NCI-H187 (cell line): ENCODE data around the gene IGFBP2.

Experiments used
- DNase-seq, 2 experiments: peaks; one replicate each; lab custom pipeline; 2025; lab: John Stamatoyannopoulos, UW

The IGFBP2 gene

DNA sequence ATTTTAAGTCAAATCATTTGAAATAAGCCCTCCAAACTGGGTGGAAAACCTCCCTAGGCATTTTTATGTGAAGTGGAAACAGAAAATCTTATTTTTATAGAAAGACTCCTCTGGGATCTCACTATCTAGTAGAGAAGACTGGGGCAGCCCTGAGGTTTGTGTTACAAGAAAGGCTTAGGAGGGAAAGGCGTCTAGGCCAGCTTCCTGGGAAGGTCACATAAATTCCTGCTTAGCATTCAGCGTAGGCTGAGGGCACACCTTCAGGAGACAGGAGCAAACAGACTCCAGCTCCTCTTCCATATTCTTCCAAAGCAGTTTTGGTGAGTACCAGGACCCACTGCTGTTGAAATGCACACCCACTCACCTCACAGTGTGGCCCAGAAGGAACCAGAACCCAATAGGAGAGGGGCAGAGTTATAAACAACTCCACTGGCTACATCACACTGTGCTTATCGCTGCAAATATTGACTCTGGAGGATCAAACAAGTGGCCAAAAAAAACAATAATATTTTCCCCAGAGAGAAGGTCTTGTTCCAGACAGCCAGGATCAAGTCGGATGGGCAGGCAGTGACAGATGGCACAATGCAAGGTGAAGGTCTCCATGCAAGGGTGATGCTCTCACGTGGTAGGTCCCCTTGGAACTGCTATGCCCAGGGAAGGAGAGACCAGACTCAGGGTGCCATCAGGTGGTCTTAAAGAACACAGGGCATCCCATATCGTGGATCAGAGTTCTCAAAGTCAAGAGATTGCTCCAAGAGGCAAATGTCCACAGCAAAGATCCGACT, 17.7 kb upstream of the IGFBP2 start:
- DNase-seq: no peak

DNA sequence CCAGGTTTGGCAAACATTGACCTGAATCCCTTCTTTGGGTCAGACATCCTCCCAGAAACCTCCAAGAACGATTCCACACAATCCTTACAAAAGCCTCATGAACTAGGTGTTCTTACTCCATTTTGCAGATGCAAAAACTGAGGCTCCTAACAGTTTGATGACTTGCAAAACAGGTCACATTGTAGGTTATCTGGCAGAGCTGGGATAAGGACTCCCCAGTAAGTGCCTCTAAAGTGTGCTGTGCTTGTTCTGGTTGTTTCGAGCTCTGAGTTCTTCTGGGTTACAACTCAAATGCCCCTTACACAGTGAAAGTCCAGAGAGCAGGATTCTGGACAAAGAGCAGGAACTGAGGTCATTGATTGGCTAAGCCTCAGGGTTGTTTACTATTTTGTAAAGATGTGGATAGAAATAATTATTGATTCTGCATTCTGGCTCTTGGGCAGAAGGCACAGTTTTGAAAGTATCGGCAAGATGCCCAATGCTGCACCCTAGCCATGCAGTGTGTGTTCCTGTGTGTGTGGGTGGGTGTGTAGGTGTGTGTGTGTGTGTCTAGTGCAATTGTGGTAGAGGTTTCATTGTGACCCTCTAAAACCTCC, 17.0 kb upstream of the IGFBP2 start:
- DNase-seq: no peak

DNA sequence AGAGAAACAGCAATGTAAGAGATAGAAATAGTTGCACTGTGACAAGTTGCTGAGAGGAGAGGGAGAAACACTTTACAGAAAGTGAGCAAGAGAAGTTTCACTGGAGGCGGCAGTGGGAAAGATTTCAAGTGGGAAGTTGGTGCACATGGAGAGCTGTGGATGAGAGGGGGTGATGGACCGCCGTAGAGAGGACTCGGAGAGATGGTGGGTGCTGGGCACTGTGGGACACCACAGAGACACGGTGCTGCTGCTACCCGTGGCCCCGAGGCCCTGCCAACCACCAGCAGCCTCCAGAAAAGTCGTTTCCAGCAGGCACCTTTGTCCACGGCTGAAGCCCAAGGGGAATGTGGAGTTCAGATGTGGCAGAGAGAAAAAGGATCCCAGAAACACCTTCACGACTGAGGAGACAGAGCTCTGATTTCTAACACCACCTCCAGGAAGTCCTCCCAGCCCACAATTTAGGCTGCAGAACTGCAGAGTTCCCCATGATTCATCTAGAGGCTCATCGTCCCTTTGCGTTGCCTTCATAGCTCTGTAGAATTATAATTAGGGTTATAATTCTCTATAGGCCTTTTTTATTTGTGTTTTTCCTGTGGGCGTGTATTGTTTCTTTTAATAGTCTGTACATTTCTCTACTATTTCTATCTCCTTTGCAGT, 15.9 kb upstream of the IGFBP2 start:
- no peak for DNase-seq

DNA sequence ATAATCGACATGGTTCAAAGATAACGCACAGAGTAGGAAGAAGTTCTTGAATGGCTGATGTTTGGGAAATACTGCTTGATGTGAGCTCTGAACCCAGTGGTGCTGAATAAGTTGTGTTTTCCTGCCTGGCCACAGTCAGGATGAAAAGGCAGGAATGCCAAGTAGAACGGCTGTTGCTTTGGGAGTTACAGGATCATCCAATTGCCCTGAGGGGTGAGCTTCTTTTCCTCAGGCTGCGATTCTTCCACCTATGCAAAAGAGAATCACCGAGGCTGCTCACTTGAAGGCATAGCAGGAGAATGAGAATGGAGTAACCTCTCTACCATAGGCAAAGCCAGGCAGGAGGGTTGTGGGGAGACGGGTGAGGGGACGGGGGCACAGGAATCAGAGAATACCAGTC, 14.4 kb upstream of the IGFBP2 start:
- DNase-seq: no peak

DNA sequence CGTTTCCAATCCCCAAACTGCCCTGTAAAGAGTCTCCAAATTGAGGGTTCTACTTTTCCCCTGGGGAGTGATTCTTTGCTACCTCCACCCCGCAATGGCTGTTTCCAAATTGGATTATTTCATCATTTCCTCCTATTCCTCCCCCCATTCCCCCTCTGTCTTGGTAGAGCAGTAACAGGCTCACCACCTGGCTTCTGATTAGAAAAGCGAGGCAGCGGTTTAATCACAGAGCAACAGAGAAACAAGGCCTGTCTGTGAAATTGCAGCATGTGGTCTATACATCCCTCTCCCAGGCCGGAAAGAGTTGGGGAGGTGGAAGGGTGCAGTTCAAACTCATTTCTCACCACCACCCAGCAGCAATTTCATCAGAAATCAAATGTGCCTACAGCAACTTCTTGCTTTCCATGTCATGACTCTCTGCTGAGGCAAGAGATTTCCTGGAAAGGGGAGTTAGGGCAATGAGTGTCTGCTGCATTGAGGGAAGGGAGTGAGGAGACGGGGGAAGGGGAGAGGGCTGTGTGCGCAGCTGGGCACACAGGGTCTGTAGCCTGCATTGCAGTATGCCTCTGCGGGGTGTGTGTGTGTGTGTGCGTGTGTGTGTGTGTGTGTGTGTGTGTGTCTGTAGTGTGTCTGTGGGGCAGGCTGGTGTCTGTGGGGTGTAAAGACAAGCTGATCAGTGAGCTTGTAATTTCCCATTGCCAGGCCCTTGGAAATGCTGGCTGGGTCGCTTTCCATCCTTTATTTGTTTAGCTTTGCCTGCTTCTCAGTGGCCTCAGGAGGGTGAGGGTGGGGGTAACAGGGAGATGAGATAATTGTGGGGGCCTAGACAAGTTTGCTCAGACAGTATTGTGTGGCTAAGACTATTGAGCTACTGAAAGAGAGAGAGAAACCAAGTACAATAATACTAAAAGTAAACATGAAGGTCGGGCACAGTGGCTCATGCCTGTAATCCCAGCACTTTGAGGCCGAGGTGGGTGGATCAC, 13.5 kb upstream of the IGFBP2 start:
- DNase-seq: no peak

DNA sequence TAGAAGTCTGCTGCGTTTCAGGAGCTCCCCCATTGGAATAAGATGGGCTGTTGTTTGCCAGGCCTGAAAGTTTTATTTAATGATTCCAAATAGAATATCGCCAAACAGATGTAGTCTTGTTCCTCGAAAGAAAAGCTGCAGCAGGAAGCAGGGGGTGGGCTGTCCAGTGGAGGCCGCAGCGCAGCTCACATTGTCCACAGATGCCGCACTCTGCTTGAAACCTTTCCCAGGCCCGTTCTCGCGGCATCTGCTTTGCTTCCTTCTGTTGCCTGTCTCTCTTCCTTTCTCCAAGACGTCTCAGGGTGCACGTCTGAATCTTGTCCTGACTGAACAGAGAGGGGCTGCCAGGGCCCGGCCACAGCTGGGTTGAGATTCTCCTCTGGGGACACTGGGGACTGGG, 12.4 kb upstream of the IGFBP2 start:
- no peak for DNase-seq

DNA sequence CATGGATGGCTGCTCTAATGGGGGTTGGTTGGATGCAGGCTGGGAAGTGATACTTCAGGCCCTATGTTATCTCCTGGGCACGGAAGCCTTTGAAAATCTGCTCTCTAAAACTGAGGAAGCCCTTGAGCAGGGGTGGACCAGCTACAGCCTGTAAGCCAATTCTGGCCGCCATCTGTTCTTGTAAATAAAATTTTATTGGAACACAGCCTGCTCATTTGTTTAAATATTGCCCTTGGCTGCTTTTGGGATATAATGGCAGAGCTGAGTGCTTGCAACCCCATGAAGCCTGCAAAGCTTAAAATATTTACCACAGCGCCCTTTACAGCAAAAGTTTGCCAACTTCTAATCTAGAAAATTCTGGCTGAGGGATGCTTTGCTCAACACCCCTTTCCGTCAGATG, 11.9 kb upstream of the IGFBP2 start:
- DNase-seq: no peak

DNA sequence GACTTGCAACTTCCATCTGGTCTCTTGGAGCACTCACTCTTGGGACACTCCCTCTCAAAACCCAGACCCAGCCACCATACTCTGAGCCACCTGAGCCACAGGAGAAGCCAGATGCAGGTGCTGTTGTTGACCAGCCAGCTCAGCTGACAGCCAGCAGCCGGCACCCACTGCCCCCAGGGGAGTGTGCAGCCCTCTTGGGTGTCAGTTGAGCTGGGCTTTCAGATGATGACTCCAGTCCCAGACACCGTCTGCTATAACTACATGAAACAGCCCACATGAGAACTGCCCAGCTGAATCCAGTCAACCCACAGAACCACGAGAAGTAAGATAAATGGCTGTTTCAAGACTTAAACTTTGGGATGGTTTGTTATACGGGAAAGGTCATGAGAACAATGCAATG, 10.7 kb upstream of the IGFBP2 start:
- DNase-seq: no peak

DNA sequence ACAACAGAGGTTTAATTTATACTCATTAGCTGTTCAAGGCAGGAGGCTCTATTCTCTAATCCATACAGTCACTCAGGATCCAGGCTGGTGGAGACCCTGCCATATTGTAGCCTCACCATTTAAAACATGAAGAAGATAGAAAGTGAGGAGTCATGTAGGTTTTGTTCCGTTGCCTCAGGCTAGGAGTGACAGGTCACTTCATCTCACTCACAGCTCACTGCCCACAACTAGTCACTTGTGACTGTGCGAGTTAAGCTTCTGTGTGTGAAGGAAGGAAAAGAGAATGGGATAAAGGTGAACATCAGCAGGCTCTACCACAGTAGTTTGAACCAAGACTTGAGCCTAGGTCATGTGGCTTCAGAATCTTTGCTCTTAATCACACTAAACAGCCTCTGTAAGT, 9.0 kb upstream of the IGFBP2 start:
- no peak for DNase-seq

DNA sequence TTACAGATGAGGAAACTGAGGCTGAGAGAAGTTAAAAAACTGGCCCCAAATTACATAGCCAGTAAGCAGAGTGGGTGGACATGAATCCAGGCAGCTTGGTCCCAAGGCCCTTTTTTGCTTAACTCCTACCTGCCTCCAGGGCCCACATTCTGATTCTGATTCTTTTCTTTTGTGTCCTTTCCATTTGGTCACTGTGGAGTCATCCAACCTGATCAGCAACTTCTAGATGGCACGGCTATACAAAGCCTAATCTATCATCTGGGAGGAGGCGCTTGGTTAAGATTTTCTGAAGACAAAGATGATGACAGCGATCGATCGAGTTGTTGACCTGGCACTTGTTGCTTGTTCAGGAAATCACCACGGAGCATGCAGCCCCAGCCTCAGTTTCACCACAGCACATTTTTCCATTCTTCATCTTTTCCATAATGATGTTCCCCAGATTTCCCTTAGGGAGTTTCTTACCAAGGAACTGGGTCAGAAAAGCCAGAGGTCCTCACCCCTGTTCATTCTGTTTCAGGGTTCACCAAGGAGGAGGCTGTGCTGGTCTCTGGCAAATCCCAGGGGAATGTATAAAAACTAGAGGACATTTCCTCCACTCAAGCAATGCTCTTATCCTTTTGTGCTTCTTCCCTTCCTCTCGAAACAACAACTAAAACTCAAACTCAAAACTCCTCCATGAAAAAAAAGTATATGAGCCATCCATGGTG, 6.9 kb upstream of the IGFBP2 start:
- DNase-seq: no peak

DNA sequence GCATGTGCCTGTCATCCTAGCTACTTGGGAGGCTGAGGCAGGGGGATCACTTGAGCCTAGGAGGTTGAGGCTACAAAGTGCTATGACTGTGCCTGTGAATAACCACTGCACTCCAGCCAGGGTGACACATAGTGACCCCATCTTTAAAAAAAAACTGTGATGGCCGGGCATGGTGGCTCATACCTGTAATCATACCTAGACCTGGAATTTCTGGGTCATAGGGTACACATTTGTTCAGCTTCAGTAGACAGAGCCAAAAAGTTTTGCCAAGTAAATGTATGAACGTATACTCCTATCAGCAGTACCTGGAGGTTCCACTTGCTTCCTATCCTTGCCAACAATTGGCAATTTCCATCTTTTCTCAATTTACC, 6.4 kb upstream of the IGFBP2 start:
- no peak for DNase-seq

DNA sequence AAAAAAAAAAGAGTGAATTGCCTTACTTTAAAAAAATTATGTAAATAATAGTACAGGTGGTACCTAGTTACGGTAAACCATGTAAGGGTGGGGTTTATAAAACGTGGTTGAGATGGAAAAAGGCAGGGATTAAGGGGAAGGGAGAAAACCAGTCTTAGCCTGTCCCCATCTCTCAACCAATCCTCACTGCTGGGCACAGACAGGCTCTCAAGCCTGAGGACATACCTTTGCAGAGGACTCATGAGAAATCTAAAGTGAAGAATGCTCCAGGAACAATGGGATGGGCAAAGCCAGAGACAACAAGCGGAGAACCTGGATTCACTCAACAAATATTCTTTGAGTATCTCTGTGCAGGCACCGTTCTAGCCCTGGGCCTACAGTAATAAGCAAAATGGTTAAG, 3.4 kb upstream of the IGFBP2 start:
- DNase-seq: no peak

DNA sequence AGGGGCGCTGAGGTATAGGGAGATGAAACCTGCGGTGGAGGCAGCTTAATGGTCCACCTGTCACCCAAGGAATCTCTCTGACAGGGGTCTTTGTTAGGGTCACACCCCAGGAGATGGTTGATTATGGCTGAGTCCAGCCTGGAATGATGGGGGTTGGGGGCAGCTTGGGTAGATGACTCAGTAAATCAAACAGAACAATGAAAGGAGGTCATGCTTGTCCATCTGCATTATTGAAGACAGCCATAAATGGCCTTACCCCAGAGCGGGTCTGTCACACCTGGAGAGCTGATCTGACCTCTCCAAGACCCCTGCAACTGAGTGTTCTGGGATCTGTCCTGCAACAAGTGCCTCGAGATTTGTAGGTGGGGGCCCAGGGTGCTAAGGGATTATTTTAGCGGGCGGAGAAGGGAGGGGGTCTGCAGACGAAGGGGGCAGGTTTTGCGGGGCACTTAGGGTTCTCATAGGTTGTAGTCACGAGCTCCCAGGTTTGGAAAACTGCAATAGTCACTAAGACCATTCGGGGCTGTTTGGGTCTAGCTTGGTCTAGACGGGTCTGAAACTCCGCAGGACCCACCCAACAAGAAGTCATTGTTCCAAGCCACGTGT, 771 bp upstream of the IGFBP2 start:
- no peak for DNase-seq

DNA sequence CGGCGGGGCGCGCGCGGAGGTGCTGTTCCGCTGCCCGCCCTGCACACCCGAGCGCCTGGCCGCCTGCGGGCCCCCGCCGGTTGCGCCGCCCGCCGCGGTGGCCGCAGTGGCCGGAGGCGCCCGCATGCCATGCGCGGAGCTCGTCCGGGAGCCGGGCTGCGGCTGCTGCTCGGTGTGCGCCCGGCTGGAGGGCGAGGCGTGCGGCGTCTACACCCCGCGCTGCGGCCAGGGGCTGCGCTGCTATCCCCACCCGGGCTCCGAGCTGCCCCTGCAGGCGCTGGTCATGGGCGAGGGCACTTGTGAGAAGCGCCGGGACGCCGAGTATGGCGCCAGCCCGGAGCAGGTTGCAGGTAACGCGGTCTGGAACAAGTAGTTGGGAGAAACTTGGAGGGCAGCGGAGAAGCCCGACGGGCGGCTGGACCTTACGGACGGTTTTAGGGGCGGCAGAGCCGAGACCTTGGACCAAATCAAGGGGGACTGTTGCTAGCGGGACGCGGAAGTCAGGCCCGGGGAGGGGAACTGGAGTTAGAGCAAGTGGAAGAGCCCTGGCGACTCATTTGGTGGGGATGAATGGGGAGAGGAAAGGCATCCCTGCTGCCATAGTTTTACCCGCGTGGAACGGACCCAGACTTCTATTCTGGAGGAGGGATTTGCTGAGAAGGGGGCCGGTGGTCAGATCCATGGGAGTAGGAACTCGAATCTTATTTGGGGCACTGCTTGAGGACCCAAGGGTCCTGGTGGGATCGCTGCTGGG, 573 bp downstream of the IGFBP2 start:
- DNase-seq: no peak

DNA sequence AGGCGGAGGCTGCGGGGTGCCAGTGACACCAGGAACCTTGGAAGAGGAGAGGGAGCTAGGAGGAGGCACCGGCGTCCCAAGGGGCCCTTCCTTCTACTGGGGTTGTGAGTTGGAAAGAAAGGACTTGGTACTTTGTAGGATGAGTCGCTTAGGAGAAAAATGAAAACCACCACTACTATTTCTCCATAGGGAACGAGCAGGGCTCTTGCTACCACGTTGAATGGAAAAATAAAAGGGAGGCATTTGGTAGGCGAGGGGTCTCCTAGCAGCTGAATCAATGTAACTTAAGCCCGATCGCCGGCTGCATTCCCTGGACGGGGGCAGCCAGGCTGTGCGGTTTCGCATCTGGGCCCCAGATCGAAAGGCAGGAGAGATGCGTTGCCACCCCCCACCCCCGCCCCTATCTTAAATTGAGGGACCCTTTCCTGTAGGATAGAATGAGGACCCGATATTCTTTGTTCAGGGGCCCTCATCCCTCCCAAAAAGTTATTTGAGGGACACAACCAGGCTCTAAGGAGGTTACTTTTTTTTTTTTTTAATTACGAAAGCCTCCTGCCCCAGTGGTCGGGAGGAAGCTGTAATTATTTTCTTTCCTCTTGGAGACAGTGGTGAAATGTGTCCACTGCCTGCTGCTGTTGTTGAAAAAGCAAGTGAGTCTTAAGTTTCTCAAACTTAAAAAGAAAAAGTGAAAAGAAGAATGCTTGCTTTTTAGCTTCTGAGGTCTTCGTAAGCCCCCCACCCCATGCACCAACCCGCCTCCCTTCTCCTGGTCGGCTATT, 1.3 kb downstream of the IGFBP2 start:
- no peak for DNase-seq

DNA sequence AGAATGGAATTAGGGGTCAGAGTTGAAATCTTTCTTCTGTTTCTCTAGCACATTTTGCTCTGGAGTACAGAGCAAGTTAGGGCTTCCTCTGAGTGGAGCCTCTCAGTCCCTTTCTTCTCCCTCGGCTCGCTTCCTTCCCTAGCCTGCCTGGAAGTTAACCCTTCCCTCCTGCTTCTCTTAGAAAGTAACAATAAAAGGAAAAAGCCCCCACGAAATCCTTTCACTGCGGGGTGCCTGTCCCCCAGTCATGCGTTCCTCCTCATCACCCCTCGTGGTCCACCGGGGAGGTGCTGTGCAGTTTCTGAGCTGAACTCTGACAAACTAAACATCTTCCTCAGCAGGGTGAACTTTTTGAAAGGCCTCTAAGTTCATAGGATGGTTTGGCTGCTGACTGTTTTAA, 2.0 kb downstream of the IGFBP2 start:
- DNase-seq: no peak

DNA sequence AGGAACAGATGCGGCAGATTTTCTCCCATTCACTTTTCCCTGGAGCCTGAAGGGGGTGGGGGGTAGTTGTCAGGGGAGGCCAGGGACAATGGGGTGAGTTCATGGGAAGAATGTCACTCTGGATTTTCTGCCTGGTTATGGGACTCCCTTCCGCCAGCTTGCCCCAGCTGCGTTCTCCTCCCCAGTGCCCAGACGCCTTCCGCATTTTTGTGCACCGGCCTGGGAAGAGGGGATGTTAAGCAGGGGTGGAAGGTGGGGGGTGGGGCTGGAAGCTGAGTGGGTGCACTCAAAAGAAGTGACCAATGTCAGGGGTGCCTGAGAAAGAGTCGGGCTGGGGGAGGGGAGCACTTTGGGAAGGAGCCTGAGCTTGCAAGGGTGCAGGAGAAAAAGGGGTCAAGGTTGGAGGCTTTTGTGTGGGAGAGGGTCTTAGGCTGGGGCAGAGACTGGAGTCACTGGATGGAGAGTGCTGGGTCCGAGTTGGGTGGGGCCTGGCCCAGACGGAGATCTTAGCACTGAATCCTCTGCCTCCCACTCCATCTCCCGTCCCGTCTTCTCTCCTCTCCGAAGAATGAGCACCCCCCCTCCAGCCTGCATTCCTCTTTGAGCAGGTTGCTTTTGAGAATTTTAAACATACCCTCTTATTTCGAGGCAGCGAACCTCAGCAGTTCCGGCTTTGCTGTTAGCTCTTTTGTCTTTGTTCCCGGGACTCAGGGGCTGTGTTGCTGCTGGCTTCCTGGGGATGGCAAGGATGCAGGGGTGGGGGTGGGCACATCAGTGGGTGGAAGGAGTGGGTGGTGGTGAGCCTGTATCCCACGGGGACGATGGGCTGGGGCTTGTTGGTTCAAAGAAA, 2.7 kb downstream of the IGFBP2 start:
- no peak for DNase-seq

DNA sequence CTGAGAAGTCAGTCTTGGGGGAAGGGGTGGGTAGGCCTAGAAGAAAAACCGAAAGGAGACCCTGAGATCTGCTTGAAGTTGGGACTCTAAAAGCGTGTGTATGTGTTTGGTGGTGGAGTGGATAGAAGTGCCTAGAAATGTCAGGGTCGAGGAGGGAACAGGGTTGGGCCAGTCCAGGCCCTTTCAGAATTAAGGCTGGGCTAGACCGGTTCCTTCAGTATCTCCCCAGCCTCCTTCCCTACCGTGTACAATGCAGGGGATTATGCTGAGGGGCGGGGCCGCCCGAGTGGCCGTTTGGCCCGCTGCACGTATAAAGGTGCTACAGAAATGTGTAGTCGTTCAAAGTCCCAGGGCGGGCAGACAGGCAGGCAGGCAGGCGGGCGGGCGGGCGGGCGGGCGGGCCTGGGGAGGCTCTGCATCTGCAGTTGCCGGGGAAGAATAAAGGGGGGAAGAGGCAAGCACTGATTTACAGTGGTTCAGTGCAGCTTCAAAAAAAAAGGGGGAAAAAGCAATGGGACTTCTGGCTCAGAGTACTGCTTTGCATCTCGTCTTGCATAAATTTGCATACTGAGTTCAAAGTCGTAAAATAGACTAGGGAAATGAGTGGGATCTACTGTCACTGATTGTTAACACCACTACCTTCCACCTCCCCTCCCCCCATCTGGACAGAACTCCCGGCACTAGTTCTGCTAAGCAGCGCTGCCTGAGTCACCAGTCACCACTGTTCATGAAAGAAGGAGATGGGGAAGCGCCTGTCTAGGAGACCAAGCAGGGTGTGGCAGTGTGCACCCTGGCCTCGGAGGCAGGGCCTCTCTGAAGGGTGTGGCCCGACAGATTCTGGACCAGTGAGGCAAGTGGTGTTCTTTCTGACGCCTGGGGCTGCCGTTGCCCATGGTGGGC, 3.6 kb downstream of the IGFBP2 start:
- no peak for DNase-seq
